NT2/D1 (cell line): ENCODE measurements around the gene DNAJC6.
"Not testable (repeated sequence)": the region's sequence is repeated elsewhere in the genome, so short reads cannot be mapped to it uniquely, and the experiment has no call there.

Source experiments
- DNase-seq: peaks from one replicate; pipeline ENCODE4 v3.0.0-alpha.2; 2011; ENCODE audit warnings: low read depth, low spot score
- H3K27me3 ChIP-seq: 2 replicates; pipeline ENCODE4 v1.6.0; 2011; ENCODE audit warnings: mild to moderate bottlenecking; ENCODE audit not compliant: insufficient read length, insufficient read depth
- H3K36me3 ChIP-seq: 2 replicates; pipeline ENCODE4 v1.6.1; 2011; ENCODE audit warnings: mild to moderate bottlenecking, low read length, mixed read lengths; ENCODE audit not compliant: insufficient read depth, insufficient read length
- H3K4me1 ChIP-seq: 2 replicates; pipeline ENCODE4 v1.5.1; 2011; ENCODE audit not compliant: insufficient read depth, insufficient read length
- H3K4me3 ChIP-seq: 2 replicates; pipeline ENCODE4 v1.5.1; 2011; ENCODE audit warnings: low read depth; ENCODE audit not compliant: insufficient read length
- H3K9ac ChIP-seq: 2 replicates; pipeline ENCODE4 v1.6.0; 2011; ENCODE audit warnings: low read depth; ENCODE audit not compliant: insufficient read length
- H3K9me3 ChIP-seq: 2 replicates; pipeline ENCODE4 v1.5.1; 2011; ENCODE audit warnings: mild to moderate bottlenecking, low read length; ENCODE audit not compliant: insufficient read depth
- SUZ12 ChIP-seq: IDR thresholded peaks from 2 replicates; pipeline ENCODE4 v1.6.1; 2011; ENCODE audit not compliant: insufficient read length, insufficient read depth; ENCODE audit errors: extremely low read depth
- YY1 ChIP-seq: IDR thresholded peaks from 2 replicates; pipeline ENCODE4 v1.6.1; 2011; ENCODE audit not compliant: insufficient read length, insufficient read depth
- ZNF274 ChIP-seq: IDR thresholded peaks from 2 replicates; pipeline ENCODE4 v1.6.1; 2011; ENCODE audit warnings: mild to moderate bottlenecking, low read depth, low read length

Gene DNAJC6

GRCh38 chr1:65278376-65279069 lies 30.8 kb upstream of the DNAJC6 start:
- Histone ChIP-seq H3K9me3 (no peaks in the 10 kb centered on the region), H3K27me3 (no peaks in the 10 kb centered on the region), H3K36me3 (no peaks in the 10 kb centered on the region), H3K4me1 (peaks cover 4% of the 10 kb centered on the region), H3K4me3 (no peak overlapping the region), H3K9ac (peak overlapping the region; percentile 0)
- no peak for TF ChIP-seq ZNF274
- TF ChIP-seq YY1: no peak
- TF ChIP-seq SUZ12: no peak
- DNase-seq: no peak

GRCh38 chr1:65279070-65279779 lies 30.1 kb upstream of the DNAJC6 start:
- Histone ChIP-seq H3K36me3 (no peaks in the 10 kb centered on the region), H3K4me1 (peaks cover 4% of the 10 kb centered on the region), H3K27me3 (no peaks in the 10 kb centered on the region), H3K9ac (peak overlapping the region; percentile 0), H3K9me3 (no peaks in the 10 kb centered on the region), H3K4me3 (no peak overlapping the region)
- TF ChIP-seq SUZ12 (no peak), YY1 (no peak), ZNF274 (no peak)
- DNase-seq: no peak

GRCh38 chr1:65281846-65282245 lies 27.5 kb upstream of the DNAJC6 start:
- no peak overlapping the region for H3K9ac ChIP-seq
- TF ChIP-seq ZNF274: no peak
- TF ChIP-seq SUZ12: no peak
- no peak for TF ChIP-seq YY1
- H3K36me3 ChIP-seq: no peaks in the 10 kb centered on the region
- no peak overlapping the region for H3K4me3 ChIP-seq
- H3K4me1 ChIP-seq: peaks cover 4% of the 10 kb centered on the region
- H3K9me3 ChIP-seq: no peaks in the 10 kb centered on the region
- H3K27me3 ChIP-seq: no peaks in the 10 kb centered on the region
- no peak for DNase-seq

GRCh38 chr1:65284229-65284628 lies 25.1 kb upstream of the DNAJC6 start:
- Histone ChIP-seq H3K27me3 (no peaks in the 10 kb centered on the region), H3K9me3 (no peaks in the 10 kb centered on the region), H3K4me3 (no peak overlapping the region), H3K9ac (no peak overlapping the region), H3K4me1 (peaks cover 2% of the 10 kb centered on the region), H3K36me3 (no peaks in the 10 kb centered on the region)
- no peak for TF ChIP-seq SUZ12
- TF ChIP-seq ZNF274: no peak
- no peak for TF ChIP-seq YY1
- no peak for DNase-seq

- Histone ChIP-seq H3K4me3 (no peak overlapping the region), H3K36me3 (no peaks in the 10 kb centered on the region), H3K27me3 (no peaks in the 10 kb centered on the region), H3K9ac (no peak overlapping the region), H3K4me1 (no peaks in the 10 kb centered on the region), H3K9me3 (no peaks in the 10 kb centered on the region)
- TF ChIP-seq SUZ12 (no peak), ZNF274 (no peak), YY1 (no peak)
- DNase-seq: no peak
These were observed 19.9 kb upstream of the DNAJC6 start for GRCh38 chr1:65289449-65289848.

GRCh38 chr1:65291818-65292217 lies 17.5 kb upstream of the DNAJC6 start:
- not testable (repeated sequence) for DNase-seq, H3K4me3 ChIP-seq, H3K9me3 ChIP-seq, H3K36me3 ChIP-seq, H3K27me3 ChIP-seq, H3K4me1 ChIP-seq, H3K9ac ChIP-seq

GRCh38 chr1:65292861-65293593 lies 16.3 kb upstream of the DNAJC6 start:
- no peak for TF ChIP-seq SUZ12
- no peak for TF ChIP-seq ZNF274
- TF ChIP-seq YY1: no peak
- Histone ChIP-seq H3K36me3 (no peaks in the 10 kb centered on the region), H3K4me1 (no peaks in the 10 kb centered on the region), H3K9ac (no peak overlapping the region), H3K27me3 (no peaks in the 10 kb centered on the region), H3K4me3 (no peak overlapping the region), H3K9me3 (no peaks in the 10 kb centered on the region)
- DNase-seq: no peak
